Osteoblast (primary cell): ENCODE results near the gene RADIL. TPM values are rescaled to one million over a fixed set of nuclear protein-coding genes. Genes with fewer than 3 reads are reported as not detected.

ENCODE experiments used
- DNase-seq: peaks from one replicate; pipeline ENCODE4 v3.0.0; 2011; ENCODE audit warnings: low spot score, mixed read lengths; ENCODE audit not compliant: insufficient read length; ENCODE audit errors: missing footprints
- H2AFZ ChIP-seq: 2 replicates; pipeline ENCODE4 v1.6.0; 2011; ENCODE audit warnings: mild to moderate bottlenecking, low read length
- H3K27ac ChIP-seq: 2 replicates; pipeline ENCODE4 v1.5.1; 2011; ENCODE audit warnings: mild to moderate bottlenecking, low read depth, low read length, moderate library complexity
- H3K27me3 ChIP-seq: 2 replicates; pipeline ENCODE4 v1.6.0; 2012; ENCODE audit warnings: mild to moderate bottlenecking, control low read depth, inconsistent platforms, low read length, moderate library complexity; ENCODE audit not compliant: insufficient read depth
- H3K36me3 ChIP-seq: 2 replicates; pipeline ENCODE4 v1.5.1; 2011; ENCODE audit warnings: mild to moderate bottlenecking, low read length, control low read depth, moderate library complexity; ENCODE audit not compliant: insufficient read depth
- H3K4me1 ChIP-seq: 2 replicates; pipeline ENCODE4 v1.5.1; 2011; ENCODE audit warnings: mild to moderate bottlenecking, low read length, control low read depth, moderate library complexity; ENCODE audit not compliant: insufficient read depth
- H3K4me2 ChIP-seq: 2 replicates; pipeline ENCODE4 v1.6.0; 2011; ENCODE audit warnings: mild to moderate bottlenecking, low read length; ENCODE audit not compliant: insufficient read depth
- H3K4me3 ChIP-seq: fragments of 200-600 bp; sonication (generic); 3 replicates; pipeline ENCODE4 v1.5.1; 2012; ENCODE audit warnings: mild to moderate bottlenecking, low read length, inconsistent platforms; ENCODE audit not compliant: insufficient read depth
- H3K79me2 ChIP-seq: 2 replicates; pipeline ENCODE4 v1.6.0; 2012; ENCODE audit warnings: mild to moderate bottlenecking, low read length, control low read depth, inconsistent platforms; ENCODE audit not compliant: insufficient read depth
- H3K9me3 ChIP-seq: 2 replicates; pipeline ENCODE4 v1.5.1; 2011; ENCODE audit warnings: low read depth, low read length, control low read depth
- H4K20me1 ChIP-seq: 2 replicates; pipeline ENCODE4 v1.6.0; 2012; ENCODE audit warnings: mild to moderate bottlenecking, low read length, control low read depth; ENCODE audit not compliant: insufficient read depth
- CTCF ChIP-seq: IDR thresholded peaks from 2 replicates; pipeline ENCODE4 v1.5.1; 2011; ENCODE audit warnings: mild to moderate bottlenecking, low read depth, low read length, moderate library complexity; ENCODE audit errors: extremely low read depth
- total RNA-seq: library from RNA; depleted of rRNA; stranded (reverse); fragments of >200 nt; gene quantifications from 2 replicates; pipeline ENCODE4 v1.2.3, GENCODE V29; 2012

Gene RADIL
- total RNA-seq, 1 donor, result 1.1 TPM

- Histone ChIP-seq H3K79me2 (peaks cover 38% of the 10 kb centered on the region), H4K20me1 (peaks cover 6% of the 10 kb centered on the region), H3K4me2 (no peak overlapping the region), H2AFZ (no peak overlapping the region), H3K4me1 (no peaks in the 10 kb centered on the region), H3K27ac (no peak overlapping the region), H3K36me3 (peaks cover 41% of the 10 kb centered on the region), H3K4me3 (no peak overlapping the region), H3K27me3 (no peaks in the 10 kb centered on the region), H3K9me3 (no peaks in the 10 kb centered on the region)
- no peak for DNase-seq
- TF ChIP-seq CTCF, result no peak
Observed at GRCh38 chr7:4783292-4783652, 100.2 kb downstream of the RADIL start.

- no peak overlapping the region for H2AFZ ChIP-seq
- no peak overlapping the region for H3K27ac ChIP-seq
- peaks cover 13% of the 10 kb centered on the region for H4K20me1 ChIP-seq
- H3K4me3 ChIP-seq, result no peak overlapping the region
- no peak for TF ChIP-seq CTCF
- no peaks in the 10 kb centered on the region for H3K9me3 ChIP-seq
- no peaks in the 10 kb centered on the region for H3K4me1 ChIP-seq
- H3K4me2 ChIP-seq, result no peak overlapping the region
- peaks cover 46% of the 10 kb centered on the region for H3K36me3 ChIP-seq
- H3K79me2 ChIP-seq, result peaks cover 44% of the 10 kb centered on the region
- no peaks in the 10 kb centered on the region for H3K27me3 ChIP-seq
- DNase-seq, result no peak
Observed at GRCh38 chr7:4782333-4783291, 100.9 kb downstream of the RADIL start.

GRCh38 chr7:4781366-4782069 lies 102.0 kb downstream of the RADIL start:
- H3K36me3 ChIP-seq, result peaks cover 50% of the 10 kb centered on the region
- no peak for TF ChIP-seq CTCF

GRCh38 chr7:4779118-4779517 lies 104.4 kb downstream of the RADIL start:
- peaks cover 38% of the 10 kb centered on the region for H3K36me3 ChIP-seq
- peaks cover 62% of the 10 kb centered on the region for H3K79me2 ChIP-seq

More at GRCh38 chr7:4781366-4782069, 102.0 kb downstream of the RADIL start:
- peaks cover 55% of the 10 kb centered on the region for H3K79me2 ChIP-seq
- H3K4me3 ChIP-seq, result no peak overlapping the region
- H3K27ac ChIP-seq, result no peak overlapping the region
- H3K4me1 ChIP-seq, result peaks cover 6% of the 10 kb centered on the region
- no peak overlapping the region for H2AFZ ChIP-seq
- no peaks in the 10 kb centered on the region for H3K9me3 ChIP-seq
- no peak for DNase-seq
- peaks cover 19% of the 10 kb centered on the region for H4K20me1 ChIP-seq
- H3K27me3 ChIP-seq, result no peaks in the 10 kb centered on the region
- no peak overlapping the region for H3K4me2 ChIP-seq

More at GRCh38 chr7:4779118-4779517, 104.4 kb downstream of the RADIL start:
- peaks cover 19% of the 10 kb centered on the region for H4K20me1 ChIP-seq
- DNase-seq, result no peak
- H2AFZ ChIP-seq, result no peak overlapping the region
- TF ChIP-seq CTCF, result no peak
- no peak overlapping the region for H3K27ac ChIP-seq
- H3K4me3 ChIP-seq, result no peak overlapping the region
- H3K4me1 ChIP-seq, result peaks cover 15% of the 10 kb centered on the region
- no peak overlapping the region for H3K4me2 ChIP-seq
- H3K27me3 ChIP-seq, result no peaks in the 10 kb centered on the region
- no peaks in the 10 kb centered on the region for H3K9me3 ChIP-seq
